ENCODE data around the gene STX7. TPM values are rescaled to one million over a fixed set of nuclear protein-coding genes. Genes with fewer than 3 reads are reported as not detected.

Gene STX7
- total RNA-seq, 2 donors from 2014 or later: 36.6 to 41.7 TPM

- Mint-ChIP-seq H3K27ac (no peak overlapping the region), H3K9me3 (no peaks in the 10 kb centered on the region), H3K36me3 (ENCODE audit: low read depth) (peaks cover 39% of the 10 kb centered on the region), H3K27me3 (ENCODE audit: insufficient read depth) (no peaks in the 10 kb centered on the region), H3K4me1 (peaks cover 24% of the 10 kb centered on the region), H3K4me3 (no peak overlapping the region)
- Histone ChIP-seq H3K4me3 (ENCODE audit: low read length) (no peak overlapping the region), H3K27me3 (ENCODE audit: control insufficient read depth, insufficient read depth, low read length, poor library complexity, severe bottlenecking) (no peaks in the 10 kb centered on the region), H3K27ac (ENCODE audit: low read depth, low read length) (no peak overlapping the region), H3K36me3 (ENCODE audit: control insufficient read depth, insufficient read depth, low read length) (peaks cover 42% of the 10 kb centered on the region), H3K9me3 (ENCODE audit: control insufficient read depth, low read length) (peaks cover 1% of the 10 kb centered on the region), H3K9ac (ENCODE audit: extremely low read depth, low read length, poor library complexity, severe bottlenecking) (no peak overlapping the region), H3K4me1 (ENCODE audit: control insufficient read depth, insufficient read depth, low read length) (no peaks in the 10 kb centered on the region)
- TF ChIP-seq CTCF (conservative IDR thresholded peaks at IDR 0.05): no peak
- no peak for DNase-seq
- 81 to 84% methylated on average over 4 of the region's 4 CpGs for WGBS, 2 experiments (ENCODE audit: insufficient coverage in 1 of 2, insufficient read length in 1 of 2)
Measured at GRCh38 chr6:132499757-132500156, 13.2 kb downstream of the STX7 start.

GRCh38 chr6:132498638-132499037 is 14.3 kb downstream of the STX7 start:
- H3K36me3 Mint-ChIP-seq (ENCODE audit: low read depth): peaks cover 48% of the 10 kb centered on the region
- H3K9me3 Mint-ChIP-seq: peaks cover 6% of the 10 kb centered on the region
- H3K4me3 Mint-ChIP-seq: no peak overlapping the region
- H3K9ac ChIP-seq (ENCODE audit: extremely low read depth, low read length, poor library complexity, severe bottlenecking): no peak overlapping the region
- no peaks in the 10 kb centered on the region for H3K27me3 Mint-ChIP-seq (ENCODE audit: insufficient read depth)
- H3K4me1 ChIP-seq (ENCODE audit: control insufficient read depth, insufficient read depth, low read length): no peaks in the 10 kb centered on the region
- 92% methylated on average over 2 to 3 of the region's 3 CpGs for WGBS, 2 experiments (ENCODE audit: insufficient coverage in 1 of 2, insufficient read length in 1 of 2)
- H3K27ac ChIP-seq (ENCODE audit: low read depth, low read length): no peak overlapping the region
- no peak overlapping the region for H3K4me3 ChIP-seq (ENCODE audit: low read length)
- no peaks in the 10 kb centered on the region for H3K27me3 ChIP-seq (ENCODE audit: control insufficient read depth, insufficient read depth, low read length, poor library complexity, severe bottlenecking)
- no peak overlapping the region for H3K27ac Mint-ChIP-seq
- DNase-seq: no peak
- no peak for TF ChIP-seq CTCF (conservative IDR thresholded peaks at IDR 0.05)
- H3K4me1 Mint-ChIP-seq: peaks cover 18% of the 10 kb centered on the region
- peaks cover 53% of the 10 kb centered on the region for H3K36me3 ChIP-seq (ENCODE audit: control insufficient read depth, insufficient read depth, low read length)
- peaks cover 7% of the 10 kb centered on the region for H3K9me3 ChIP-seq (ENCODE audit: control insufficient read depth, low read length)

GRCh38 chr6:132496519-132497180 is 16.3 kb downstream of the STX7 start:
- Mint-ChIP-seq H3K9me3 (peaks cover 9% of the 10 kb centered on the region), H3K36me3 (ENCODE audit: low read depth) (peaks cover 35% of the 10 kb centered on the region), H3K4me3 (no peak overlapping the region), H3K4me1 (peaks cover 18% of the 10 kb centered on the region), H3K27me3 (ENCODE audit: insufficient read depth) (no peaks in the 10 kb centered on the region), H3K27ac (no peak overlapping the region)
- Histone ChIP-seq H3K4me3 (ENCODE audit: low read length) (no peak overlapping the region), H3K4me1 (ENCODE audit: control insufficient read depth, insufficient read depth, low read length) (no peaks in the 10 kb centered on the region), H3K9ac (ENCODE audit: extremely low read depth, low read length, poor library complexity, severe bottlenecking) (no peak overlapping the region), H3K9me3 (ENCODE audit: control insufficient read depth, low read length) (peaks cover 7% of the 10 kb centered on the region), H3K27ac (ENCODE audit: low read depth, low read length) (no peak overlapping the region), H3K27me3 (ENCODE audit: control insufficient read depth, insufficient read depth, low read length, poor library complexity, severe bottlenecking) (no peaks in the 10 kb centered on the region), H3K36me3 (ENCODE audit: control insufficient read depth, insufficient read depth, low read length) (peaks cover 48% of the 10 kb centered on the region)
- no peak for DNase-seq
- WGBS, 2 experiments (ENCODE audit: insufficient coverage in 1 of 2, insufficient read length in 1 of 2): 58% methylated on average over 3 of the region's 4 CpGs; no CpG with 5 or more reads in 1 of the 2 experiments
- TF ChIP-seq CTCF (conservative IDR thresholded peaks at IDR 0.05): no peak
